Vagina (tissue), 2 donors: Measurements from ENCODE around the gene CKS1B.

Experiments used
- POLR2A ChIP-seq, 2 donors: fragments of 450-650 bp; IDR thresholded peaks; one replicate each; pipeline ENCODE4 v1.6.1; 2017; ENCODE audit warnings: antibody characterized with exemption in 2 of 2, mild to moderate bottlenecking in 2 of 2, moderate library complexity in 2 of 2
- POLR2AphosphoS5 ChIP-seq, 2 donors: sonication (generic); formaldehyde crosslinking; IDR thresholded peaks; one replicate each; pipeline ENCODE4 v1.9.0; 2017; ENCODE audit warnings: antibody characterized with exemption in 2 of 2, mild to moderate bottlenecking in 2 of 2, low read depth in 1 of 2; ENCODE audit not compliant: insufficient read depth in 1 of 2
- TF ChIP-seq, protein P1 (sequence below), 3 experiments: fragments of 450-650 bp in 2 of 3; fragments of 200-600 bp in 1 of 3; sonication (generic) in 1 of 3; IDR thresholded peaks; one replicate each; pipeline ENCODE4 v1.5.1; 2017 to 2019; ENCODE audit warnings: antibody characterized with exemption in 3 of 3, mild to moderate bottlenecking in 2 of 3, moderate library complexity in 2 of 3

DNA sequence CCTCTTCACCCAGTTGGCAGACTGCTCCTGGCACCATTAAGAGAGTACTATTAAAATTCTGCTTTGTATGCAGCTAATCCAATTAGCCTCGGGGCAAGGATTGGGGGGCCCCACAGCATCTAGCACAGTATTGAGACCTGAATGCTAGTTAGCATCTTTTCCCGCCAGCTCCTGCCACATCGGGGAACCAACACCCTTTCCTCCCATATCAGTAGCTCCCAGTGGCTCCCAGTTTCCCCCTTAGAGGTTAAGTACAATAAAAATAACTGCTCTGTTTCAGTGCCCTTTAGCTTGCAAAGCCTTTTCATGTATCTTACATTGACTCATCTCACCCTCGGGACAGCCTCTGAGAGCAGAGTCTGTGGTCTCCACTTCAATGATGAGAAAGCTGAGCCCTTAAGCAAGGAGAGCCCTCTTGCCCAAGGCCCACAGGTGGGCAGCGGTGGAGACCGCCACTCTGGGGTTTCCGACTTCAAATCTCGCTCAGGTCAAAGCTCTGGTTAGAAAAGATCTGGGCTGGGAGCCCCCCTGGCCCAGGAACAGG lies 33.8 kb upstream of the CKS1B start:
- TF ChIP-seq POLR2A (IDR thresholded peaks at IDR 0.05) (no peak), POLR2AphosphoS5 (IDR thresholded peaks at IDR 0.05; ENCODE audit: insufficient read depth in 1 of 2, low read depth in 1 of 2) (no peak)
- TF ChIP-seq, protein P1, sequence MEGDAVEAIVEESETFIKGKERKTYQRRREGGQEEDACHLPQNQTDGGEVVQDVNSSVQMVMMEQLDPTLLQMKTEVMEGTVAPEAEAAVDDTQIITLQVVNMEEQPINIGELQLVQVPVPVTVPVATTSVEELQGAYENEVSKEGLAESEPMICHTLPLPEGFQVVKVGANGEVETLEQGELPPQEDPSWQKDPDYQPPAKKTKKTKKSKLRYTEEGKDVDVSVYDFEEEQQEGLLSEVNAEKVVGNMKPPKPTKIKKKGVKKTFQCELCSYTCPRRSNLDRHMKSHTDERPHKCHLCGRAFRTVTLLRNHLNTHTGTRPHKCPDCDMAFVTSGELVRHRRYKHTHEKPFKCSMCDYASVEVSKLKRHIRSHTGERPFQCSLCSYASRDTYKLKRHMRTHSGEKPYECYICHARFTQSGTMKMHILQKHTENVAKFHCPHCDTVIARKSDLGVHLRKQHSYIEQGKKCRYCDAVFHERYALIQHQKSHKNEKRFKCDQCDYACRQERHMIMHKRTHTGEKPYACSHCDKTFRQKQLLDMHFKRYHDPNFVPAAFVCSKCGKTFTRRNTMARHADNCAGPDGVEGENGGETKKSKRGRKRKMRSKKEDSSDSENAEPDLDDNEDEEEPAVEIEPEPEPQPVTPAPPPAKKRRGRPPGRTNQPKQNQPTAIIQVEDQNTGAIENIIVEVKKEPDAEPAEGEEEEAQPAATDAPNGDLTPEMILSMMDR (IDR thresholded peaks at IDR 0.05) = no peak
